Mesenteric fat pad (tissue), 1 donor: ENCODE results near the gene PKDCC. TPM values are rescaled to one million over a fixed set of nuclear protein-coding genes. Genes with fewer than 3 reads are reported as not detected.
A peak's percentile ranks its signal among the peaks of the same experiment; 100 is the strongest.

ENCODE experiments used
- DNase-seq: peaks from one replicate; pipeline ENCODE4 v3.0.0-alpha.2; 2020; ENCODE audit warnings: low spot score
- total RNA-seq: library from RNA; stranded (reverse); fragmentation: NEBNext Ultra II Directional; extraction: Animal tissue kit (Norgen Biotek cat#: 25700); gene quantifications from one replicate; pipeline ENCODE4 v1.2.1, GENCODE V29; 2021
- donor health status: DM: yes; HTN: yes; CAD: no.

PKDCC gene
- total RNA-seq, 1 donor from 2014 or later = 289 TPM

- no peak for DNase-seq
These were observed 38.7 kb downstream of the PKDCC start for GRCh38 chr2:42086500-42086953.

DNA sequence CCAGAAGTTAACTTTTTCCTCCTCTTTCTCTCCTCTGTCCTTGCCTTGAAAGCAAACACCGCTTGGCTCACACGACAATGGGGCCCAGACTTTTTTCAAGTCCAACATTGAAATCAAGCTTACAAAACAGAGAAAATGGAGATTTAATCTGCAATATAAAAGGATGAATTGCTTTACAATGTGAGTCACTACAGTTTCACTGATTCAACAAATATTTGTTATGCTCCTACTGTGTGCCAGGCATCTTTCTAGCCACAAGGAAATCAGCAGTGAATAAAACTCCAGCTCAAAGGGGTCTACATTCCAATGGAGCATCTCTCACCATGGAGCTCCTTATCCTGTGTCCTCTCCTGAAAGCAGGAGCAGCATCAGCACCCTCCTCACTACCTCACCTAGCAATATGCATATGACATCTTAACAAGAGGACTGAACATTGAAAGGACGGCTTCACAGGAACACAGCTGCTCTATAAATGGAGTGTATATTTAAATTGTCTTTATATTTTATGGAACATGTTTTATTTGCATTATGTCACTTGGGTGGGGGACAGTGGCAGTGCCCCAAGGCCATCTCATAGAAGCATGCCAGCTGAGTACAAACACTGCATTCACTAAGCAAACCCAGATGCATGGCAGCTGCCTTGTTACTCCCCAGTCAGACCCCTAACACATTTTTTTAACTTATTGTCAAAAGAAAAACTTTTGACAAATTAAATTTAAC lies 39.5 kb downstream of the PKDCC start:
- no peak for DNase-seq

DNA sequence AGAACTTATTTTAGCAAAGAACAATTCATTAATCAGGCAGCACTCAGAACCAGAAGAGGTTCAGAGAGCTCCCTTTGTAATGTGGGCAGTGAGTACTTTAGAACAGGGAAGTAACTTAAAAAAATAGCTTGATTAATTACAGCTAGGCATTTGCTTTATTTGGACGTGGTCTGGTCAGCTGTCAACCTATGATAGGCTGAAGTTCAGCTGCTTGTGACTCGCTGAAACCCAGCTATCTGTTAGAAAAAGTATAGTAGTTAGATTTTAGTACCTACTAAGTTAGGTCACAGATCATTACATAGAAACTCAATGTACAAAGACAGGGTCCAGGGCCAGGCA lies 40.0 kb downstream of the PKDCC start:
- no peak for DNase-seq

- no peak for DNase-seq
These were observed 41.6 kb downstream of the PKDCC start for GRCh38 chr2:42089340-42089925.

- DNase-seq = no peak
These were observed 42.4 kb downstream of the PKDCC start for GRCh38 chr2:42090216-42090615.

GRCh38 chr2:42091671-42092070 lies 43.9 kb downstream of the PKDCC start:
- DNase-seq = no peak

DNA sequence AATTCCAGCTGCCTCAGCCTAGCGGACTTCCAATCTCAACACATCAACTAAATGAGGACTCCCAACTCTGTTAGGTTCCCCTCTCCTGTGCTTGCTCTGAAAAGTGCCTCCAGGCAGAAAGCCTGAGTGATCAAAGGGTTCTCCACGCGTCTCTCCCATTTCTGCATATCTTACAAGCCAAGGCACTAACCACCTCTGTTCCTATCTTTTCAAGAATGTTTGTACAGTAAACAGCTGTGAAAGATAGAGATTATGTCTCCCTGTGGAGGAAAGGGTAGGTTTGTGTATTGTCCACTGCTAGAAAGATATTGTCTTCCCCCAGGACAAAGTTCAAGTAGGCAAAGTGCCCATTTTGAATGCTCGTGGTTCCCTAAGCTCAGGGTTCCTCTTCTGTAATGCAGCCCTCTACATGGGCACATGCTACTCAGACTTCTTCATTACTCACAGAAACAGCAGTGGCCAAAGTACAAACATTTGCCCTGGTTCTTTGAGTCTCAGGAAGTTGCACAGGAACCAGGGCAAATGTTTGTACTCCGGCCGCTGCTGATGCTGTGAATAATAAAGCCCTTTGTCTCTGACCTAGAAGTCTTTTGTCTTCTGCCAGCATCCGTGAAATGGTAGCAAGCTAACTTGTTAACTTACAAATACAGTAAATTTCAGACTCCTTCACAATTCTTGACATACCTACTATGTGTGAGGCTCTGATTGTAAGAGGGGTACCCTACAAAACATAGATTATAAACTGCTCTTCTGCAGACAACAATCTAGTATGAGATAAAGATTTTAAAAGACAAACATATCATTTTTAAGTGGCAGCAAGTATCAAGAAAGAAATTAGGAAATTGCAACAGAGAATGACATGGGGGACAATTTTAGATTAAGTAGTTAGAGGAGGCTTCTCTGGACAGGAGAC lies 44.5 kb downstream of the PKDCC start:
- DNase-seq = no peak

GRCh38 chr2:42094114-42094513 lies 46.3 kb downstream of the PKDCC start:
- DNase-seq = no peak

DNA sequence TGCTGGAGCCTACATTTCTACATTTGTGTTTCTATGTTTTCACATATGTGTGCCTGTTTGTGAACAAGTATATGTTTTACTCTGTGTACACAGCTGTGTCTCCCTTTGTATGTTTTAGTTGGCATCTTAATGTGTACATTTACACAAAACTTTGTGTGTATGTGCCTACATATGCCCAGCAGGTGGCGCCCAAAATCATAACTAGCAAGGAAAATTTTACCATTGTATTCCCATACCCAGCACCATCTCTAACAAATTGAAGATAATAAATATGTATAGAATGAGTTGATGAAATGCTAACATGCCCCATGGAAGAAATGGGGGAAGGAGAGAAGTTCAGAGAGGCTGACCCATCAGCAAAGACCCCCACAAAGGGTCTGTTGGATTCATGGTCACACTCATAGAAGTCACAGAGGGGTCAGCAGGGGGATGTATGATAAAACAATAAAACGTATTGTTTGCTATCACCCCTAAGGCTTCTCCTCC lies 48.1 kb downstream of the PKDCC start:
- no peak for DNase-seq

DNA sequence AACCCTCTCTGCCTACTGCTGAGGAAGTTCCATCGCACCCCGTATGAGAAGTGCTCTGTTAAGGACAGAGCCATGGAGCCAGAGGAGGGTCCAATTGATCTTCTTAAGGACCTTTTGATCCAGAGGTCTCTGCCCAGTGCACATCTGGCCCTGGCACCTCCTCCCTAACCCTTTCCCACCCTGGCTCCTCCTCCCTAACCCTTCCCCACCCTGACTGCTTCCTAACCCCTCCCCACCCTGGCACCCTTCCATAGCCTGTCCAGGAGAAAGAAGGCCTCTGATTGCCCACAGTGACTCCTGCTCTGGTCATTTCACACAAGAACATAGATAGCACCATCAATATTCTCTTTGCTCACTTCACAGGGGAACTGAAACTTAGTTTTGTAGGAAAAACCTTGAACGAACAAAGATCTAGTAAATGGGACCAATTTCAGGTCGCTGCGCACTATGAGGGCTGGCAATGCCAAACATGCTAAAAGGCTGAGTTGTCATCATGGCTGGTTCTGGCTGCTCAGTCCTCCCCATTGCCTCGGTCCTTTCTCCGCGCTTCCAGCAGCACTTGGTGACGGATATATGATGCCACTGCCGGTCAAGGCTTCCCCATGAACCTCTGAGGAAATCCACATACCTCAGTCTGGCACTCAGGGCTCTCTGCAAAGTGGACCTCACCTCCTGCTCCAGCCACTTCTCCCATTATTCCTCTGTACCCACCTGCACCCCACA lies 49.2 kb downstream of the PKDCC start:
- no peak for DNase-seq

- no peak for DNase-seq
These were observed 51.0 kb downstream of the PKDCC start for GRCh38 chr2:42098571-42099437.

DNA sequence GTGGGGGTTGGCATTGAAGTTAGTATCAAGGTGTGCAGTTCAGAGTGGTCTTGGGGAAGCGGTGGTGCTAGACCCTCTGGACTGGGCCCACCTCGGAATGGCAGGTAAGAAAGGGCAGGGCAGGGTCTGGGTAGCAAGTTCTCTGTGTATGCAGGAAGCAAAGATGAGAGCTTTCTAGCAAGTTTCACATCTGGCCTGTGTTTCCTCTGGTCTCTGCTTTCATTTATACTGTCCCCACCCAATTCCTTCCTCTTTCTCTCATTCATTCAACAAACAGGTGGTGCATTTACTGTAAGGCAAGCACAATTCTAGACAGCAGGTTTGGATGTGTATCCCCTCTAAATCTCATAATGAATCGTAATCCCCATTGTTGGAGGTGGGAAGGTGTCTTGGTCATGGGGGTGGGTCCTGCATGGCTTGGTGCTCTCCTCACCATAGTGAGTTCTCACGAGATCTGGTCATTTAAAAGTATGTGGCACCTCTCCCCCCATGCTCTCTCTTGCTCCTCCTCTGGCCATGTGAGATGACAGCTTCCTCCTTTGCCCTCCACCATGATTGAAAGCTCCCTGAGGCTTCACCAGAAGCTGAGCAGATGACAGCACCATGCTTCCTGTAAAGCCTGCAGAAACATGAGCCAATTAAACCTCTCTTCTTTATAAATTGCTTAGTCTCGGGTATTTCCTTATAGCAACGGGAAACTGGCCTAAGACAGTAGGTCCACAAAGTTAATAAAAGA lies 51.8 kb downstream of the PKDCC start:
- DNase-seq = no peak

DNA sequence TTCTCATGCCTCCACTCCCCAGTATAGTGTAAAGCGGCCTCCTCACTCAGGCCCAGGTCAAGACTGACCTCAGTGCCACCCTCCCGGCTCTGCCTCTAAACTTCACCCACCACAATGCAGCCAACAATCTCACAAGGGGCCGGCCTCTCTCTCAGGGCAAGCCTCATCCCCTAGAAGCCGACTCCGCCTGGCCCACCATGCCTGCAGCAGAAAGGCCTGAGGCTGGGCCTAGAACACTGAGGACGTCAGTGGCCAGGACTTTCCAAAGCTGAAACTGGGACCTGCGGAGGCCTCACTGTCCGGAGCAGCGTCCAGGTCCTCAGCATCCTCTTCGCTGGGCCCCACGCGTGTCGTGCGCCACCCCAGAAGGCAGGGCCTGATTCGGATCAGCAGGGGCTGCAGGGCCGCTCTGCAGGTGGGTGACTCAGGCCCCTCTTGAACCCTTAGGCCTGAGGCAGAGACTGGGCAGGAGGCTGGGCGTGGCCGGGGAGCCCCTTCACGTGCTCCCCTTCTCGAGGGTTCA lies 52.9 kb downstream of the PKDCC start:
- DNase-seq = no peak

DNA sequence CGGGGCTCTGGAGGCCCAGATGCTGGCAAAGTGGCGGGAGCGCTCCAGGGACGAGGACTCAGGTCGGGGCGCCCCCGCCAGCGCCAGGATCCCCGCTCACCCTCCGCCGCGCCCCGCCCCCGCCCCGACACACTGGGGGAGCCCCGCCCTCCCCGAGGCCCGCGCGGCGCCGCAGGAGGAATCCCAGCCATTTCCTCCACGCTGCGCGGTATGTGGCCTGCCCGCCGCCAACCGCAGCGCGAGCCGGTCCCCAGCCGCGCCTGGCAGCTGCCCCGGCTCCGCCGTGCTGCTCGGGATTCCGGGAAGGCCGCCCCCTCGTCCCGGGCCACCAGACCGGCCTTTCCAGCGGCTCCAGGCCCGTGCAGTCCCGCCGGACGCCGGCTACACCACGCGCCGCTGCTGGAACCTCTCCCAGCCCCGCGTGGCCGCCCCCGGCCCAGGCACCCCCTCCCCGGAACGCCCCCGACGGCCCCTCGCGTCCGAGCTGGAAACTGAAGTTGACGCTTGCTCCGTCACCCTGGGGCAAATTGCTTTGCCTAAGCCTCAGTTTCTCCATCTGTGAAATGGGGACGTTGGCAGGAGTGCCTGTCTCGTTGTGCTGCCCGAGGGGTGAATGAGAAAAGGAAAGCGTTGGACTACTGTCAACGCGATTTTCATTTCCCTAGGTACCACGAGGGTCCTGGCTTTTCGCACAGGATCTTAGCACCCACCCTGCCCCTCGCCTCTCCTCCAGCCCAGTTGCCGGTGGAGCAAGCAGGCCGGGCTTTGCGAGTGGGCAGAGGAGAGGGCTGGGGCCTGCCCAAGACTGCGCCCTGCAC lies 53.6 kb downstream of the PKDCC start:
- DNase-seq = no peak

- peak; percentile 92 for DNase-seq
These were observed 54.3 kb downstream of the PKDCC start for GRCh38 chr2:42102024-42102590.

- DNase-seq = no peak
These were observed 55.0 kb downstream of the PKDCC start for GRCh38 chr2:42102591-42103450.

- no peak for DNase-seq
These were observed 56.0 kb downstream of the PKDCC start for GRCh38 chr2:42103829-42104228.
